ENCODE data around the gene ZNF549.

DNA sequence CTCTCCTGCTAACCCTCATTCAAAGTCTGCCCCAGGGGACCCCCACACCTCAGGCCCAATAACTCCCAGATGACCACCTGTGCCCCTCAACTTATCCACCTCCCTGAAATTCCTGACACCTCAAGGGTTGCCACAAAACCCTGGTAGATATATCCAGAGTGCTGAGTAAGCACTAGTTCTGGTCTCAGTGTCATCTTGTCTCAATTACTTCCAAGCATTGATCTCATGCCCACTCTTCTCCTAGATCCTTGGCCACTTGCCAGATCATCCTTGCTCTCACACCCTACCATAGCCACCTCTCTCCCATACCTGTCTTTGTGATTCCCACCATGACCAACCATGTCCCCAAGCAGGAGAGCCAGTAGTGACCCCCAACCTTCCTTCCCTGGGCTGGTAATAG is 49.5 kb downstream of the ZNF549 start:
- TF ChIP-seq, protein P1, sequence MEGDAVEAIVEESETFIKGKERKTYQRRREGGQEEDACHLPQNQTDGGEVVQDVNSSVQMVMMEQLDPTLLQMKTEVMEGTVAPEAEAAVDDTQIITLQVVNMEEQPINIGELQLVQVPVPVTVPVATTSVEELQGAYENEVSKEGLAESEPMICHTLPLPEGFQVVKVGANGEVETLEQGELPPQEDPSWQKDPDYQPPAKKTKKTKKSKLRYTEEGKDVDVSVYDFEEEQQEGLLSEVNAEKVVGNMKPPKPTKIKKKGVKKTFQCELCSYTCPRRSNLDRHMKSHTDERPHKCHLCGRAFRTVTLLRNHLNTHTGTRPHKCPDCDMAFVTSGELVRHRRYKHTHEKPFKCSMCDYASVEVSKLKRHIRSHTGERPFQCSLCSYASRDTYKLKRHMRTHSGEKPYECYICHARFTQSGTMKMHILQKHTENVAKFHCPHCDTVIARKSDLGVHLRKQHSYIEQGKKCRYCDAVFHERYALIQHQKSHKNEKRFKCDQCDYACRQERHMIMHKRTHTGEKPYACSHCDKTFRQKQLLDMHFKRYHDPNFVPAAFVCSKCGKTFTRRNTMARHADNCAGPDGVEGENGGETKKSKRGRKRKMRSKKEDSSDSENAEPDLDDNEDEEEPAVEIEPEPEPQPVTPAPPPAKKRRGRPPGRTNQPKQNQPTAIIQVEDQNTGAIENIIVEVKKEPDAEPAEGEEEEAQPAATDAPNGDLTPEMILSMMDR (IDR thresholded peaks at IDR 0.05; ENCODE audit: poor library complexity, severe bottlenecking) = no peak
- TF ChIP-seq, protein P2, sequence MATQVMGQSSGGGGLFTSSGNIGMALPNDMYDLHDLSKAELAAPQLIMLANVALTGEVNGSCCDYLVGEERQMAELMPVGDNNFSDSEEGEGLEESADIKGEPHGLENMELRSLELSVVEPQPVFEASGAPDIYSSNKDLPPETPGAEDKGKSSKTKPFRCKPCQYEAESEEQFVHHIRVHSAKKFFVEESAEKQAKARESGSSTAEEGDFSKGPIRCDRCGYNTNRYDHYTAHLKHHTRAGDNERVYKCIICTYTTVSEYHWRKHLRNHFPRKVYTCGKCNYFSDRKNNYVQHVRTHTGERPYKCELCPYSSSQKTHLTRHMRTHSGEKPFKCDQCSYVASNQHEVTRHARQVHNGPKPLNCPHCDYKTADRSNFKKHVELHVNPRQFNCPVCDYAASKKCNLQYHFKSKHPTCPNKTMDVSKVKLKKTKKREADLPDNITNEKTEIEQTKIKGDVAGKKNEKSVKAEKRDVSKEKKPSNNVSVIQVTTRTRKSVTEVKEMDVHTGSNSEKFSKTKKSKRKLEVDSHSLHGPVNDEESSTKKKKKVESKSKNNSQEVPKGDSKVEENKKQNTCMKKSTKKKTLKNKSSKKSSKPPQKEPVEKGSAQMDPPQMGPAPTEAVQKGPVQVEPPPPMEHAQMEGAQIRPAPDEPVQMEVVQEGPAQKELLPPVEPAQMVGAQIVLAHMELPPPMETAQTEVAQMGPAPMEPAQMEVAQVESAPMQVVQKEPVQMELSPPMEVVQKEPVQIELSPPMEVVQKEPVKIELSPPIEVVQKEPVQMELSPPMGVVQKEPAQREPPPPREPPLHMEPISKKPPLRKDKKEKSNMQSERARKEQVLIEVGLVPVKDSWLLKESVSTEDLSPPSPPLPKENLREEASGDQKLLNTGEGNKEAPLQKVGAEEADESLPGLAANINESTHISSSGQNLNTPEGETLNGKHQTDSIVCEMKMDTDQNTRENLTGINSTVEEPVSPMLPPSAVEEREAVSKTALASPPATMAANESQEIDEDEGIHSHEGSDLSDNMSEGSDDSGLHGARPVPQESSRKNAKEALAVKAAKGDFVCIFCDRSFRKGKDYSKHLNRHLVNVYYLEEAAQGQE (IDR thresholded peaks at IDR 0.05; ENCODE audit: borderline replicate concordance) = no peak
- no peak for TF ChIP-seq EZH2 (IDR thresholded peaks at IDR 0.05; ENCODE audit: borderline replicate concordance, insufficient read depth, low read length, poor library complexity, severe bottlenecking)
- no peak for TF ChIP-seq RAD21 (conservative IDR thresholded peaks at IDR 0.05)
- no peak for TF ChIP-seq EP300 (conservative IDR thresholded peaks at IDR 0.05; ENCODE audit: poor library complexity, severe bottlenecking)

Measured in neural cell (in vitro differentiated cells).